GM20000 (cell line): Measurements from ENCODE around the gene DCLRE1C.
A peak's percentile ranks its signal among the peaks of the same experiment; 100 is the strongest.
"Not testable (repeated sequence)": the region's sequence is repeated elsewhere in the genome, so short reads cannot be mapped to it uniquely, and the experiment has no call there.

Experiments
- DNase-seq: peaks from one replicate; pipeline ENCODE4 v3.0.0; 2012; ENCODE audit warnings: low spot score
- TF ChIP-seq, protein P1 (sequence below): IDR thresholded peaks from 2 replicates; pipeline ENCODE4 v1.5.1; 2012; ENCODE audit warnings: mild to moderate bottlenecking, control low read depth; ENCODE audit errors: extremely low read depth, missing control alignments

DCLRE1C gene

DNA sequence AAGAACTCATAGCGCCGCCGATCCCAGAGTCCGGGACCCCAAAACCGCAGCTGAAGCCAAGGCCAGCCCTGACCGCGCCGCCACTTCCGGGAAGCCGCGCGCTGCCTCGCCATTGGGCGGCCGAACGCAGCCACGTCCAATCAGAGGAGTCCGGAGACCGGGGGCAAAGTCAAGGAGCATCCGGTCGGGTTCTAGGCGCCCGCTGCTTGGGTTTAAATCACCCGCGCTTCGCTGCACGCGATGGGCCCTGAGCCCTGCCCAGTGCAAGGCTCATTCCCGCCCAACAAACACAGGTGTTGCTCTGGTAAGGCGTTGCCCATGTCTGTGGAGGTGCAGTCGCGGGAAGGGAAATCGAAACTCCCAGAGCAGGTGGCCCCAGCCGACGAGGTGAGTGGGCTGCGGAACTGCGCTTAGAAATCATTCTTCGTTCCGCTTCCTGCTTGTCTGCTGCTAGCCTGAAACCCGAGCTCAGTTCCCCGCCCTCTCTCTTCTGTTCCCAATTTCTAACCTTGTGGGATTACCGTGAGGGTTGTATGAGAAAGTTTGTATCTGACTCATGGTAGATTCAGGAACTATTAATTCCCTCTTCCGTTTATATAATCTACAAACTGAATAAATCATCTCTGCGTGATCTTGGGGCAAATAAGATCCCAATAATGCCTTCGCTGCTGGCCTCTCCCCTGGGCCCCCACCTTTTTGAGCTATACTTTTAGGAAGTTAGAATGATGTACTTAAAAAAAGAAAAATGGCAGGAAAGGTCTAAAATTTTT is at the start of gene DCLRE1C:
TSS of gene DCLRE1C (minus strand) at position 96 of the 770 bp plus-strand sequence. CDS start at position 10, 86 bp downstream.
- TF ChIP-seq, protein P1, sequence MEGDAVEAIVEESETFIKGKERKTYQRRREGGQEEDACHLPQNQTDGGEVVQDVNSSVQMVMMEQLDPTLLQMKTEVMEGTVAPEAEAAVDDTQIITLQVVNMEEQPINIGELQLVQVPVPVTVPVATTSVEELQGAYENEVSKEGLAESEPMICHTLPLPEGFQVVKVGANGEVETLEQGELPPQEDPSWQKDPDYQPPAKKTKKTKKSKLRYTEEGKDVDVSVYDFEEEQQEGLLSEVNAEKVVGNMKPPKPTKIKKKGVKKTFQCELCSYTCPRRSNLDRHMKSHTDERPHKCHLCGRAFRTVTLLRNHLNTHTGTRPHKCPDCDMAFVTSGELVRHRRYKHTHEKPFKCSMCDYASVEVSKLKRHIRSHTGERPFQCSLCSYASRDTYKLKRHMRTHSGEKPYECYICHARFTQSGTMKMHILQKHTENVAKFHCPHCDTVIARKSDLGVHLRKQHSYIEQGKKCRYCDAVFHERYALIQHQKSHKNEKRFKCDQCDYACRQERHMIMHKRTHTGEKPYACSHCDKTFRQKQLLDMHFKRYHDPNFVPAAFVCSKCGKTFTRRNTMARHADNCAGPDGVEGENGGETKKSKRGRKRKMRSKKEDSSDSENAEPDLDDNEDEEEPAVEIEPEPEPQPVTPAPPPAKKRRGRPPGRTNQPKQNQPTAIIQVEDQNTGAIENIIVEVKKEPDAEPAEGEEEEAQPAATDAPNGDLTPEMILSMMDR: no peak
- peak; percentile 89 for DNase-seq

DNA sequence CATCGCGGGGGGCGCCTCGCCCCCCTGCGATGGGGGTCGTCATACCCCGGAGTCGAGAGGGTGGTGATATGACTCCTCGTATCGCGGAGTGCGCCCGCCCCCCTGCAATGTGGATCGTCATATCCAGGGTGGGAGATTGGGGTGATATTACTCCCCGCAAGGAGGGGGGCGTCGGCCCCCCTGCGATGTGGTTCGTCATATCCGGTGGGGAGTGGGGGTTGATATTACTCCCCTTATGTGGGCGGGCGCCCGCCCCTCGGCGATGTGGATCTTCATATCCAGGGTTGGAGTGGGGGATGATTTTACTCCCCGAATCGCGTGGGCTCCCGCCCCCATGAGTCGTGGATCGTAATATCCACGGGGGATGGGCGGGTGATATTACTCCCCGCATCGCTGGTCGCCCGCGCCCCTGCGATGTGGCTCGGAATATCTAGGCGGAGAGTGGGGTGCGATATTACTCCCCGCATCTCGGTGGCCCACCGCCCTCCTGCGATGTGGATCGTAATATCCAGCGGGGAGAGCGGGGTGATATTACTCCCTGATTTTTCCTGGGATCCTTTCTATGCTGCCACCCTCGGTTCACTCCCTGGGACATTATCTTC is 42.2 kb upstream of the DCLRE1C start:
- DNase-seq: no peak
- TF ChIP-seq, protein P1: no peak

DNA sequence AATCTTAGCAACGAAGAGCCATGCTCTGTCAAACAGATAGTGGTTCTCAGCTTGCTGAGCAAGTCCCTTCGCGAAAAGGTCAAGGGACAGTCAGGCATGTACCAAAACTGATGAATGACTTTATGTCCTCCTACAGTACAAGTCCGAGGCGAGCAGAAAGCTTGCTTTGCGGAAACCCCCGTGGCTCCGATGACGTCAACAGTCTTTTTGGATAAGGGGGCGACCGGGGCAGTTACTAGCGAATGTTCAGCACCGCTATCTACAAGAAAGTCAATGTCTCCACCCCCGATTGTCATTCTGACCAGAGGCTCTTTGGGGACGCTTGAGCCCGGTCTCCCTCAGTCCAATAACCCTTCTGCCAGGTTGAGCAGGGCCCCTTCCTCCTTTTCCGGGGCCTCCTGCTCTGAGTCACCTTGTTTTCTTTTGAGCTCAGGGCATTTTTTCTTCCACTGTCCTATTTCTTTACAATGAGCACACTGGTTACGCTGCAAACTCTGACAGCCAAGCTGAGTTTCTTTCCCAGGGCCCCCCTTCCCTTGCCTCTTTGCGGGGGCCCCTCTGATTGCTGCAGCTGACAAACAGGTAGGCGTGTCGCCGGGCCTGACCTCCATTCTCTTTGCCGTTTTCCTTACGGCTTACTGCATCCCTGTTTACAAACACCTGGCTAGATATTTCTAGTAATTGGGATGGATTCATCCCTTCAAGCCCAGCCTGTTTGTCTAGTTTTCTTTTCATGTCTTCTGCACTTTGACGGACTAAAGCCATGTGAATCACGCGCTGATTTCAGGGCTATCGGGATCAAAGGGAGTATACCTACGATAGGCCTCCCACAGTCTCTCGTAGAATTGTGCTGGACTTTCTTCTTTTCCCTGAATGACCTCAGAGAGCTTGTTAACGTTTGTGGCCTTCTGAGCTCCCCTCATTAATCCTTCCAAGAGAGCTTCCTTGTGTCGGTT is 39.9 kb upstream of the DCLRE1C start:
- DNase-seq: not testable (repeated sequence)

DNA sequence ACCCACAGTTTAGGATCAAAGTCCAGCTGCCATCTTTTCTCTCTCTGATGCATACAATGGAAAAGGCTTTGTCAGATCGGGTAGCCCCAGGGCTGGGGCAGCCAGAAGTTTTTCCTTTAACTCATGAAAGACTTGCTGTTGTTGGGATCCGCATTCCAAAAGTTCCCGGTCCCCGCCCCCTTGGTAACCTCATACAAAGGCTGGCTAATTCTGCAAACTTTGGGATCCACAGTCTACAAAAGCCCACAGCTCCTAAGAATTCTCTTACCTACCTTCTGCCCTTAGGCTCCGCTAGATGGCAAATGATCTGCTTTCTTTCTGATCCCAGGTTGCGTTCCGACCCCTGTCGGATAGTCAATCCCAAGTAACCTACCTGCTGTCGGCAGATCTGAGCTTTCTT is 38.4 kb upstream of the DCLRE1C start:
- not testable (repeated sequence) for DNase-seq

DNA sequence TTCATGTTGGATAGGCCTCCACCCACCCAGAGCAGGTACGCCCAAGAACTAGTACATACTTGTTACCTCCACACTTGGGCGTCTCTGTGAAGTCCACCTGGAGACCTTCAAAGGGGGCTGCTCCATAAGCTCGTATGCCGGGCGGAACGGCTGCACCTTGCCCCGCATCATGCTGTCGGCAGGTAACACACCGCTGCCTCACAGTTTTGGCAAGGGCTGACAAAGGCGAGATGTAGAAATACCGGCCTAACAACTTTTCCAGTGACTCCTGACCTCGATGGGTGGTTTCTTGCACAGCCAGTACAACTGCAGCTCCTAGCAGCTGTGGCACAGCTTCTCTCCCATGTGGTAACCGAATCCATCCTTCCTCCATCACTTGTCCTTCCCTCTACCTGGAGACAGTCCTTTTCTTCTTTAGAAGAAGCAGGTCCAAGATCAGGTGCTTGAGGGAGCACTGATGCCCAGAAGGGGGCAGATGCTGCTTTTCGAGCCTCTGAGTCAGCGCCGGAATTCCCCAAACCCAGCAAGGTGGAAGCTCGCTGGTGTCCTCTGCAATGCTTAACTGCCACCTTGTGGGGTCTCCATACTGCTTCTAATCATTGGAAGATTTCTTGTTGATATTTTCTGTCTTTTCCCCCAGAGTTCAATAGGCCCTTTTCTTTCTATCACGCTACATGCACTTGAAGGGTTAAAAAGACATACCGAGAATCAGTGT is 37.3 kb upstream of the DCLRE1C start:
- TF ChIP-seq, protein P1: peak; percentile 13
- peak; percentile 11 for DNase-seq

DNA sequence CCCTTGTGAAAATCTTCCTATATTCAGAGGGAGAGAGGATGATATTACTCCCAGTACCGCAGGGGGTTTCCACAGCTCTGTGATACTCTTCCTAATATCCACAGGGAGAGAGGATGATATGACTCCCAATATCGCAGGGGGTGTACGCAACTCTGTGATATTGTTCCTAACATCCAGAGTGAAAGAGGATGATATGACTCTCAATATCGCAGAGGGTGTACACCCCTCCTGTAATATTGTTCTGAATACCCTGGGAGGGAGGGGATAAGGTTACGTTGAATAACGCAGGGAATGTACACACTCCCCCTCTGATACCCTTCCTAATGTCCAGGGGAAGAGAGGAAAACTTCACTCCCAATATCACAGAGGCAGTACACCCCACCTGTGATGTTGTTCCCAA is 35.7 kb upstream of the DCLRE1C start:
- DNase-seq: not testable (repeated sequence)

DNA sequence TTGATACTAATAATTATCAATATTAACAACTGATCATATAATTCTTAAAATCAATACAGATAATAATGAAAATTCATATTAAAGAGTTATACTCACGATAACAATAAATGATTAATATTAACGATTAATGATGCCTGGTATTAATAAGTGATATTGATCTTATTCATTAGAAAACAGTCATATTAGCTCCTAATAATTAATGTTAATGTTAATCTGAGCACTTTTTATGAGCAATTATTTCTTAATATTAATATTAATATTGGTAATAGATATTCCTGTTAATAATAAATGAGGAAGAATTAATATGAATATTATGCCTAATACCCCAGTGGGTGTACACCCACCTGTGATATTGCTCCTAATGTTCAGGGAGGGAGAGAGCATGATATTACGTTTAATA is 28.8 kb upstream of the DCLRE1C start:
- DNase-seq: no peak
- TF ChIP-seq, protein P1: no peak

DNA sequence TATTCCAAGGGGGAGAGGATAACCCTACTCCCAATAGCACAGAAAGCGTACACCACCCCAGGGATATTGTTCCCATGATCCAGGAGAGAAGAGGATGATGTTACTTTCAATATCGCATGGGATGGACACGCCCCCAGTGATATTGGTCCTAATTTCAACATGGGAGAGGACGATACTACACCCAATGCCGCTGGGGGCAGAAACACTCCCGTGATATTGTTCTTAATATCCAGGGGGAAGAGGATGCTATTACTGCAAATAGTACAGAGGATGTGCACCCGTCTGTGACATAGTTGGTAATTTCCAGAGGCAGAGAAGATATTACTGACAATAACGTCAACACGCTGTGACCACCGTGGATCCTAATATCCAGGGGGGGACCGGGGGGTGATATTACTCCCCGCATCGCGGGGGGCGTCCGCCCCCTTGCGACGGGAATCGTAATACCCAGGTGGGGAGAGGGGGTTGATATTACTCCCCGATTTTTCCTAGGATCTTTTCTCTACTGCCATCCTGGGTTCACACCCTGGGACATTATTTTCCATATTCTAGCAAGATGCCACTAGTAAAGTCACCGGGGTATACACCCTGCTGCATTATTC is 21.9 kb upstream of the DCLRE1C start:
- TF ChIP-seq, protein P1: no peak
- DNase-seq: no peak

DNA sequence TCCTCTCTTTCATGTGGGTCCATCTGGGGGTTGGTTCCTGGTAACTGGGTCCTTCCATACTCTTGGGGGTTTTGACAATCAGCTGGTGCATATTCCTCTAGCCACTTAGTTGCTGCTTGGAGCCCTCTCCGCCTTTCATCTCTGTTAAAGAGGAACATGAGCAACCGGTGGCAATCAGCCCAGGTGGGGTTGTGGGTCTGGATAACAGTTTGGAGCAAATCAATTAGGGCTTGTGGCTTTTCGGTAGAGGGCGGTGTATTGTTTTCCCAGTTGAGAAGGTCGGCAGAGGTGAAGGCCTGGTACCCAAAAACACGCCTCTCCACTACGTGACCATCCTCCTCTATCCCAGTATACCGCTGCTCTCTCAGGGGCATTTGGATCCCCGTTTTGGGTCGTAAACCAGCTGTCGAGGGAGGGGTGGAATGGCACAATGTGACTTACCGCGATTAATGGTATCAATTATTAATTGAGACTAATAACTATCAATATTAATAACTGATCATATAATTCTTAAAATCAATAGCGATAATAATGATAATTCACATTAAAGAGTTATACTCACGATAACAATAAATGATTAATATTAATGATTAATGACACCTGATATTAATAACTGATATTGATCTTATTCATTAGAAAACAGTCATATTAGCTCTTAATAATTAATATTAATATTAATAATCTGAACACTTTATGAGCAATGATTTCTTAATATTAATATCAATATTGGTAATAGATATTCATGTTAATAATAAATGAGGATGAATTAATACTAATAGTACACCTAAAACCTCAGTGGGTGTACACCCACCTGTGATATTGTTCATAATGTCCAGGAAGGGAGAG is 20.5 kb upstream of the DCLRE1C start:
- DNase-seq: not testable (repeated sequence)
